Liver (tissue), 9 donors: ENCODE measurements around the gene CALB2. TPM values are rescaled to one million over a fixed set of nuclear protein-coding genes. Genes with fewer than 3 reads are reported as not detected.

ENCODE experiments used
- DNase-seq: peaks from one replicate; pipeline ENCODE4 v3.0.0-alpha.2; 2017; ENCODE audit warnings: low spot score
- H3K27ac ChIP-seq, 2 donors: one replicate each; pipeline ENCODE4 v1.7.0; 2013; ENCODE audit warnings: inconsistent platforms in 2 of 2, low read length in 2 of 2, control low read depth in 1 of 2, low read depth in 1 of 2, mild to moderate bottlenecking in 1 of 2
- H3K27me3 ChIP-seq, 4 donors: one replicate each; pipeline versions ENCODE4 v1.6.1 to v1.7.0; 2013; ENCODE audit warnings: low read length in 3 of 4, inconsistent platforms in 1 of 4, mild to moderate bottlenecking in 1 of 4, moderate library complexity in 1 of 4; ENCODE audit not compliant: control insufficient read depth in 4 of 4, insufficient read depth in 4 of 4
- H3K36me3 ChIP-seq, 4 donors: one replicate each; pipeline versions ENCODE4 v1.6.1 to v1.7.0; 2013; ENCODE audit warnings: low read length in 3 of 4, mild to moderate bottlenecking in 3 of 4, low read depth in 1 of 4, moderate library complexity in 1 of 4; ENCODE audit not compliant: control insufficient read depth in 4 of 4, insufficient read depth in 3 of 4
- H3K4me1 ChIP-seq, 4 donors: one replicate each; pipeline versions ENCODE4 v1.6.1 to v1.7.0; 2013; ENCODE audit warnings: low read length in 3 of 4, mild to moderate bottlenecking in 3 of 4, moderate library complexity in 1 of 4; ENCODE audit not compliant: control insufficient read depth in 4 of 4, insufficient read depth in 4 of 4
- H3K4me3 ChIP-seq, 3 donors: one replicate each; pipeline versions ENCODE4 v1.6.1 to v1.7.0; 2013; ENCODE audit warnings: low read length in 3 of 3, control low read depth in 1 of 3, low read depth in 1 of 3, mild to moderate bottlenecking in 1 of 3
- H3K9ac ChIP-seq, 2 donors: one replicate each; pipeline ENCODE4 v1.7.0; 2013; ENCODE audit warnings: low read length in 2 of 2, mild to moderate bottlenecking in 2 of 2, moderate library complexity in 2 of 2, control low read depth in 1 of 2, low read depth in 1 of 2
- H3K9me3 ChIP-seq, 4 donors: one replicate each; pipeline versions ENCODE4 v1.6.1 to v1.7.0; 2013; ENCODE audit warnings: low read length in 3 of 4; ENCODE audit not compliant: control insufficient read depth in 4 of 4
- ATF3 ChIP-seq: IDR thresholded peaks from 2 replicates; pipeline ENCODE4 v1.6.1; 2016; ENCODE audit warnings: antibody characterized with exemption
- CTCF ChIP-seq: fragments of 150-350 bp; IDR thresholded peaks from 2 replicates; pipeline ENCODE4 v1.5.1; 2017; ENCODE audit warnings: improper control_type of control experiment, low read depth, low read length; ENCODE audit not compliant: missing input control
- GABPA ChIP-seq, 2 donors: IDR thresholded peaks in 1 of 2; conservative IDR thresholded peaks in 1 of 2; 2 replicates each; pipeline ENCODE4 v1.6.1; 2016; ENCODE audit warnings: antibody characterized with exemption in 2 of 2, mild to moderate bottlenecking in 1 of 2, moderate library complexity in 1 of 2
- HNF4A ChIP-seq, 2 donors: conservative IDR thresholded peaks; 2 replicates each; pipeline ENCODE4 v1.6.1; 2016; ENCODE audit warnings: antibody characterized with exemption in 2 of 2, mild to moderate bottlenecking in 2 of 2
- HNF4G ChIP-seq: IDR thresholded peaks from 2 replicates; pipeline ENCODE4 v1.6.1; 2016; ENCODE audit warnings: antibody characterized with exemption
- JUND ChIP-seq, 2 donors: IDR thresholded peaks; 2 replicates each; pipeline ENCODE4 v1.6.1; 2016; ENCODE audit warnings: antibody characterized with exemption in 2 of 2
- MAX ChIP-seq: IDR thresholded peaks from 2 replicates; pipeline ENCODE4 v1.6.1; 2016; ENCODE audit warnings: antibody characterized with exemption
- RAD21 ChIP-seq, 2 donors: IDR thresholded peaks; 2 replicates each; pipeline ENCODE4 v1.6.1; 2016; ENCODE audit warnings: antibody characterized with exemption in 2 of 2, mild to moderate bottlenecking in 2 of 2
- REST ChIP-seq: IDR thresholded peaks from 2 replicates; pipeline ENCODE4 v1.6.1; 2016; ENCODE audit warnings: antibody characterized with exemption, mild to moderate bottlenecking
- RXRA ChIP-seq, 2 donors: IDR thresholded peaks; 2 replicates each; pipeline ENCODE4 v1.6.1; 2017 to 2018; ENCODE audit warnings: antibody characterized with exemption in 2 of 2, mild to moderate bottlenecking in 1 of 2
- SP1 ChIP-seq: IDR thresholded peaks from 2 replicates; pipeline ENCODE4 v1.6.1; 2018; ENCODE audit warnings: antibody characterized with exemption, mild to moderate bottlenecking
- TAF1 ChIP-seq: conservative IDR thresholded peaks from 2 replicates; pipeline ENCODE4 v1.6.1; 2016; ENCODE audit warnings: antibody characterized with exemption, mild to moderate bottlenecking
- YY1 ChIP-seq: IDR thresholded peaks from 2 replicates; pipeline ENCODE4 v1.6.1; 2016; ENCODE audit warnings: antibody characterized with exemption, mild to moderate bottlenecking
- ZBTB33 ChIP-seq: IDR thresholded peaks from 2 replicates; pipeline ENCODE4 v1.6.1; 2016; ENCODE audit warnings: antibody characterized with exemption
- WGBS: extraction: QIAGEN DNeasy Blood & Tissue Kit; methylation state at CpG from one replicate; pipeline ENCODE4 v1.1.7; 2013; 5-methylcytosine and 5-hydroxymethylcytosine counted together
- polyA plus RNA-seq, 2 donors: library from polyadenylated mRNA; stranded (reverse) in 1 of 2; unstranded in 1 of 2; fragments of 200-250 nt in 1 of 2; fragments of >200 nt in 1 of 2; fragmentation: Nextera tagmentation in 1 of 2; extraction: Ambion mirVana in 1 of 2; gene quantifications; one replicate each; pipeline versions ENCODE4 v1.2.1 to v1.2.3, GENCODE V29; 2013 to 2015
- total RNA-seq, 2 donors: library from RNA; depleted of rRNA; stranded (reverse); fragments of >200 nt; gene quantifications; one replicate each; pipeline ENCODE4 v1.2.3, GENCODE V29; 2014
- donor health status: healthy.
- donor health status: healthy.
- donor health status: healthy.
- donor health status: healthy.
- donor health status: healthy.

The CALB2 gene
- total and polyA plus RNA-seq, 4 donors = not detected

- TF ChIP-seq HNF4G (no peak), SP1 (no peak)
Measured at GRCh38 chr16:71387045-71387871, 28.7 kb downstream of the CALB2 start (continued).

GRCh38 chr16:71389330-71389729 lies 30.8 kb downstream of the CALB2 start:
- H3K4me1 ChIP-seq = no peaks in the 10 kb centered on the region
- no peak for TF ChIP-seq ATF3
- no peak for TF ChIP-seq REST
- no peak for TF ChIP-seq CTCF
- no peak for TF ChIP-seq HNF4G
- TF ChIP-seq GABPA (IDR thresholded peaks at IDR 0.05 in 1 of 2, conservative IDR thresholded peaks at IDR 0.05 in 1 of 2) = no peak
- TF ChIP-seq MAX = no peak
- no peak for TF ChIP-seq ZBTB33
- no peak for TF ChIP-seq RXRA (IDR thresholded peaks at IDR 0.05)
- TF ChIP-seq RAD21 (IDR thresholded peaks at IDR 0.05) = no peak
- TF ChIP-seq JUND (IDR thresholded peaks at IDR 0.05) = no peak
- no peak for TF ChIP-seq TAF1
- no peak for TF ChIP-seq YY1
- TF ChIP-seq HNF4A (conservative IDR thresholded peaks at IDR 0.05) = no peak
- DNase-seq = no peak
- H3K36me3 ChIP-seq = no peaks in the 10 kb centered on the region
- no peak overlapping the region for H3K4me3 ChIP-seq
- no peak overlapping the region for H3K9ac ChIP-seq
- no peak overlapping the region for H3K27ac ChIP-seq
- peaks cover 0 to 3% (median 0%) of the 10 kb centered on the region in 4 donors for H3K27me3 ChIP-seq
- WGBS = 69% methylated on average over 7 of the region's 7 CpGs
- H3K9me3 ChIP-seq = no peaks in the 10 kb centered on the region
